SK-N-MC (cell line): ENCODE data around the gene MGAT5.

Source experiments
- DNase-seq: peaks from one replicate; pipeline ENCODE4 v3.0.0-alpha.2; 2011; ENCODE audit warnings: low read depth, low spot score
- H3K27ac ChIP-seq: fragments of 200-600 bp; sonication (generic); 2 replicates; pipeline ENCODE4 v1.5.1; 2016; ENCODE audit warnings: mixed run types
- H3K36me3 ChIP-seq: fragments of 200-600 bp; sonication (generic); 2 replicates; pipeline ENCODE4 v1.6.1; 2017; ENCODE audit warnings: antibody characterized with exemption, low read length, mixed read lengths; ENCODE audit not compliant: insufficient read depth
- H3K4me3 ChIP-seq: fragments of 200-600 bp; sonication (generic); 2 replicates; pipeline ENCODE4 v1.5.1; 2016
- H3K9ac ChIP-seq: fragments of 200-600 bp; sonication (generic); 2 replicates; pipeline ENCODE4 v1.8.0; 2017; ENCODE audit warnings: mixed run types, mixed read lengths; ENCODE audit not compliant: insufficient read length
- H3K9me3 ChIP-seq: fragments of 200-600 bp; sonication (generic); 2 replicates; pipeline ENCODE4 v1.6.1; 2017; ENCODE audit warnings: low read depth, mild to moderate bottlenecking, antibody characterized with exemption, low read length, moderate library complexity, mixed read lengths
- EZH2 ChIP-seq: fragments of 200-600 bp; sonication (generic); IDR thresholded peaks from one replicate; pipeline ENCODE4 v1.6.1; 2017; ENCODE audit warnings: antibody characterized with exemption
- FOXP2 ChIP-seq: optimal IDR thresholded peaks from 2 replicates; pipeline ENCODE3; 2011; ENCODE audit warnings: mild to moderate bottlenecking, moderate library complexity; ENCODE audit not compliant: insufficient read depth; ENCODE audit errors: extremely low read length, control extremely low read depth
- POLR2AphosphoS5 ChIP-seq: IDR thresholded peaks from 2 replicates; pipeline ENCODE4 v1.6.1; 2012; ENCODE audit warnings: mild to moderate bottlenecking, low read depth, low read length, borderline replicate concordance

Gene MGAT5

DNA sequence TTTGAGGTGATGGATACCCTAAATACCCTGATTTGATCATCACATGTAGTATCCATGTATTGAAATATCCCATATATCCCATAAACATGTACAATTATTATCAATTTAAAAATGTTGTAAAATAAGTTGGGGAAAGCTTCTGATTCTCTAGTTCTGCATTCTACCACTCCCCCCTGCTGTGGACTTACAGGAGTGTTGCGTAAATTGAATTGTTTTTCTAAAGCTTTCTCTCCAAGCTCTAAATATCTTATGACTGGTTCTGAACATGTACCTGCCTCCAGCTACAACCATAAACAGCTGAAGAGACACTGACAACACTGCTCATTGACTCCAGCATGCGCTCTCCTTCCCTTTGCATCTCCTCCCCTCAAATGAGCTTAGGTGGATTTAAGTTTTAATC is 145.2 kb downstream of the MGAT5 start:
- H3K4me3 ChIP-seq, result no peak overlapping the region
- H3K9me3 ChIP-seq, result no peaks in the 10 kb centered on the region
- H3K36me3 ChIP-seq, result no peaks in the 10 kb centered on the region
- TF ChIP-seq POLR2AphosphoS5, result no peak
- TF ChIP-seq EZH2, result no peak
- TF ChIP-seq FOXP2, result no peak
- DNase-seq, result no peak
- no peak overlapping the region for H3K27ac ChIP-seq
- no peak overlapping the region for H3K9ac ChIP-seq

DNA sequence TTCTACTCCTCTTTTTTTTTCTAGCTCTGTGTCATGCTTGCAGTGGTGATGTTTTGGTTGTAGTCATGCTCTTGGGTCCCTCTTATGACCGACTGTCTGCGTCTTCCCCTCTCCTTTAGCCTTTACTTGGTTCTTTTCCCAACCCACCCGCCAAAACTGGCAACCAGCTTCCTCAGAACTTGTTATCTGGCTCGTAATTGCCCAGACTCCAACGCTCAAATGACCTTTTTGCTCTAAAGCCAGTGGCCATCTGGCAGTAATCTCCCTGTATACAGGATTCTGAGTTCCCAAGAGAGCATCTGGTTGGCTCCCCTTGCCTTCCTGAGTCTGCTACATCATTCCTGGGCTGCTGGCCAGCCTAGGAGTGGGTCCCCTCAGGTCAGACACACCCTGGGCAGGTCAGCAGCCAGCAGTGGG is 147.2 kb downstream of the MGAT5 start:
- no peak for TF ChIP-seq POLR2AphosphoS5
- no peak for TF ChIP-seq EZH2
- no peak for TF ChIP-seq FOXP2
- Histone ChIP-seq H3K36me3 (no peaks in the 10 kb centered on the region), H3K9me3 (no peaks in the 10 kb centered on the region), H3K4me3 (no peak overlapping the region), H3K9ac (no peak overlapping the region), H3K27ac (no peak overlapping the region)
- DNase-seq, result no peak

DNA sequence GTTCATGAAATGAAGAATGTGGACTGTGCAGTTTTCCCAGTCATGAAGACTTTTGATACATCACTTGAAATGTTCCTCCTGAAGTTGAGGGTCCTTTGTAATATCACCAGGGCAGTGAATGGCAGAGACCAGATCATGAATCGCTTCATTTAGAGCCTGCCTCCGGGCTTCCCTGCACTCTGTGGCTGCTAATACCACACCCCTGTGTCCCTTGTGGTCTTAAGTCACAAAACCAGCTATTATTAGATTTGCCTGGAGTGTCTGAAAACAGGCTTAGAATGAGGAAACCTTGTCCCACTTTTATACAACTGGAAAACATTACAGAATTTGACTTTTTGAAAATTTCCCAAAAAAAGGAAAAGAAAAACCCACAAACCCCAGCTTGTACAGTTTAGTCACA is 147.9 kb downstream of the MGAT5 start:
- TF ChIP-seq FOXP2, result no peak
- Histone ChIP-seq H3K27ac (no peak overlapping the region), H3K9me3 (no peaks in the 10 kb centered on the region), H3K4me3 (no peak overlapping the region), H3K36me3 (no peaks in the 10 kb centered on the region), H3K9ac (no peak overlapping the region)
- no peak for DNase-seq

- H3K27ac ChIP-seq, result no peak overlapping the region
- no peak for TF ChIP-seq EZH2
- TF ChIP-seq FOXP2, result no peak
- TF ChIP-seq POLR2AphosphoS5, result no peak
- DNase-seq, result no peak
- H3K9me3 ChIP-seq, result no peaks in the 10 kb centered on the region
- H3K4me3 ChIP-seq, result no peak overlapping the region
- H3K36me3 ChIP-seq, result no peaks in the 10 kb centered on the region
- H3K9ac ChIP-seq, result no peak overlapping the region
These were observed 148.5 kb downstream of the MGAT5 start for GRCh38 chr2:134402410-134402809.

GRCh38 chr2:134405611-134406081 is 151.8 kb downstream of the MGAT5 start:
- no peaks in the 10 kb centered on the region for H3K9me3 ChIP-seq
- H3K27ac ChIP-seq, result no peak overlapping the region
- H3K9ac ChIP-seq, result no peak overlapping the region
- no peak overlapping the region for H3K4me3 ChIP-seq
- TF ChIP-seq EZH2, result no peak
- no peak for TF ChIP-seq FOXP2
- TF ChIP-seq POLR2AphosphoS5, result no peak
- no peaks in the 10 kb centered on the region for H3K36me3 ChIP-seq
- DNase-seq, result no peak

DNA sequence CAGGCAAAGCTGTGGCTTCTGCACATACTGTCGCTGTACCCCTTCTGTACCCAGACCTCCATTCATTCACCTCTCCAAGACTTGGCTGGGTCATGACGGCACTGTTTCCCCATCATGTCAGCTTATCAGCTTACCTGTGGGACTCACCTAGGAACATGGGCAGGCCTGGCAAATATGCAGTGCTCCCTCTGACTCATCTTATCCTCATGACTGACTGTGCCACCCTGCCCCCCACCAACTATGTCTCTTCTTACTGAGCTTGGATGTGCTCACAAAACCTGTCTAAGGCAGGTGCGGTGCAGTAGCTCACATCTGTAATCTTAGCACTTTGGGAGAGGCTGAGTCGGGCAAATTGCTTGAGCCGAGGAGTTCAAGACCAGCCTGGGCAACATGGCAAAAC is 152.4 kb downstream of the MGAT5 start:
- Histone ChIP-seq H3K36me3 (no peaks in the 10 kb centered on the region), H3K4me3 (no peak overlapping the region), H3K9ac (no peak overlapping the region), H3K27ac (no peak overlapping the region), H3K9me3 (no peaks in the 10 kb centered on the region)
- no peak for TF ChIP-seq POLR2AphosphoS5
- TF ChIP-seq FOXP2, result no peak
- TF ChIP-seq EZH2, result no peak
- no peak for DNase-seq

DNA sequence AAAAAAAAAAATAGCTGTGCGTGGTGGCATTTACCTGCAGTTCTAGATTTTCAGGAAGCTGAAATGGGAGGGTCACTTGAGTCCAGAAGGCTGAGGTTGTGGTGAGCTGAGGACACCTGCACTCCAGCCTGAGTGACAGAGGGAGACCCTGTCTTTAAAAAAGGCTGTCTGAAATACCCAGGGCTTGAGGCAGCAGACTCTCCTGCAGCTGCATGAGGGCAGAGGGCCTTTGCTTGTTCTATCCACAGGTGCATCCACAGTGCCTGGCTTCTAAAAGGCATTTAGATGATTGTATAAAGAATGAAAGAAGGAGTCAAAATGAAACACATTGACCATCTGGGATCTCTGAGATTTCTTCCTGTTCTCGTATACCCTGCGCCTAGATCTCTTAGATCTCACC is 152.9 kb downstream of the MGAT5 start:
- no peak for TF ChIP-seq EZH2
- TF ChIP-seq POLR2AphosphoS5, result no peak
- no peak for TF ChIP-seq FOXP2
- DNase-seq, result no peak
- H3K27ac ChIP-seq, result no peak overlapping the region

GRCh38 chr2:134407154-134407890 is 153.4 kb downstream of the MGAT5 start:
- Histone ChIP-seq H3K36me3 (no peaks in the 10 kb centered on the region), H3K4me3 (no peak overlapping the region), H3K9me3 (no peaks in the 10 kb centered on the region), H3K9ac (no peak overlapping the region), H3K27ac (no peak overlapping the region)
- DNase-seq, result no peak
- TF ChIP-seq FOXP2, result no peak
- no peak for TF ChIP-seq POLR2AphosphoS5
- no peak for TF ChIP-seq EZH2

More for the DNA sequence above, 152.9 kb downstream of the MGAT5 start:
- H3K36me3 ChIP-seq, result no peaks in the 10 kb centered on the region
- H3K9ac ChIP-seq, result no peak overlapping the region
- H3K9me3 ChIP-seq, result no peaks in the 10 kb centered on the region
- H3K4me3 ChIP-seq, result no peak overlapping the region

DNA sequence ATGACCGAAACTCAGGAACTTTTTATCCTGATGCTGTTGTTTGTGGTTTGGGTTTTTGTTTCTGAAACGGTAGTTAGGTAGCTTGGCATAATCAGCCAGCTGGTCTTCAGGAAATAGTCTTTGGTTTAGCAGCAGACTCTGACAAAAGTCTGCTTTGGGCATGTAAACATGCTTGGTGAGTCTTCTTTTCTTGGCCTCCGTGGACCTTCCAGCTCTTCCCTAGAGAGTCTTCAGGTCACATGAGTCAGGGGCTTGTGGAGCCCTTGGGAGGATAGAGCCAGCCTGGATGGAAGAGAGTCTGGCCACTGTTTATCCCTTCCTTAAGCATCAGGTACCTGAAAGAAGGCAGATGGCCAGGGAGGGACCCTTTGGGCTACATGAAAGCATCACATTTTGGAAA is 154.5 kb downstream of the MGAT5 start:
- no peak for DNase-seq
- Histone ChIP-seq H3K4me3 (no peak overlapping the region), H3K27ac (no peak overlapping the region), H3K36me3 (no peaks in the 10 kb centered on the region), H3K9ac (no peak overlapping the region), H3K9me3 (no peaks in the 10 kb centered on the region)
- TF ChIP-seq FOXP2 (no peak), POLR2AphosphoS5 (no peak), EZH2 (no peak)
